ENCODE results near the gene ZNF609. TPM values are rescaled to one million over a fixed set of nuclear protein-coding genes. Genes with fewer than 3 reads are reported as not detected.

Gene ZNF609
- total and polyA plus RNA-seq, 2 of the 13 experiments (the other 11 are each of a cell fraction or from before 2014, with no cell fraction given): 8.9 to 9.9 TPM

GRCh38 chr15:64732156-64732860 lies 271.9 kb downstream of the ZNF609 start (continued):
- TF ChIP-seq CTCF (CRISPR knock-in tag; IDR thresholded peaks at IDR 0.05) (peak; percentile 28; the same call in 1 of the 2 replicates), MBNL3 (CRISPR knock-in tag; conservative IDR thresholded peaks at IDR 0.05) (no peak), NR1H2 (CRISPR knock-in tag; IDR thresholded peaks at IDR 0.05; ENCODE audit: borderline replicate concordance, low read depth) (no peak), SOX6 (IDR thresholded peaks at IDR 0.05) (no peak), SOX6 (CRISPR knock-in tag; IDR thresholded peaks at IDR 0.05) (peak; percentile 62), ZNF781 (CRISPR knock-in tag; IDR thresholded peaks at IDR 0.05; ENCODE audit: borderline replicate concordance, not compliant biosample characterization) (peak; percentile 55), U2AF2 (IDR thresholded peaks at IDR 0.05; ENCODE audit: low read depth, low read length) (no peak), SMAD9 (CRISPR knock-in tag; IDR thresholded peaks at IDR 0.05) (no peak), ZNF740 (CRISPR knock-in tag; IDR thresholded peaks at IDR 0.05) (no peak), RAD51 (IDR thresholded peaks at IDR 0.05; ENCODE audit: borderline replicate concordance) (no peak), ZNF598 (CRISPR knock-in tag; IDR thresholded peaks at IDR 0.05; ENCODE audit: borderline replicate concordance) (no peak), ZNF713 (CRISPR knock-in tag; IDR thresholded peaks at IDR 0.05) (no peak), CHD2 (IDR thresholded peaks at IDR 0.05; ENCODE audit: low read depth, low read length) (no peak), ARID2 (CRISPR knock-in tag; IDR thresholded peaks at IDR 0.05; ENCODE audit: borderline replicate concordance) (no peak), RBM39 (IDR thresholded peaks at IDR 0.05; ENCODE audit: low read depth, low read length, poor library complexity, severe bottlenecking) (no peak), ZHX1 (CRISPR knock-in tag; IDR thresholded peaks at IDR 0.05; ENCODE audit: low read depth) (no peak), ZNF558 (CRISPR knock-in tag; IDR thresholded peaks at IDR 0.05; ENCODE audit: borderline replicate concordance) (no peak), HINFP (CRISPR knock-in tag; IDR thresholded peaks at IDR 0.05; ENCODE audit: low read depth) (0 out of 2 replicates have a peak, but pooled peaks have one; percentile 22), ZNF335 (CRISPR knock-in tag; IDR thresholded peaks at IDR 0.05) (no peak), ATF6 (CRISPR knock-in tag; conservative IDR thresholded peaks at IDR 0.05) (no peak)
